HG03354 (cell line): ENCODE measurements around the gene COMMD4.
"Not testable (repeated sequence)": the region's sequence is repeated elsewhere in the genome, so short reads cannot be mapped to it uniquely, and the experiment has no call there.

Experiments used
- ATAC-seq: cut with Tn5 transposase; IDR thresholded peaks from one replicate; pipeline ENCODE4 v1.9.1; 2021; ENCODE audit warnings: mild to moderate bottlenecking; ENCODE audit not compliant: unreplicated experiment, poor library complexity, severe bottlenecking

Gene COMMD4

DNA sequence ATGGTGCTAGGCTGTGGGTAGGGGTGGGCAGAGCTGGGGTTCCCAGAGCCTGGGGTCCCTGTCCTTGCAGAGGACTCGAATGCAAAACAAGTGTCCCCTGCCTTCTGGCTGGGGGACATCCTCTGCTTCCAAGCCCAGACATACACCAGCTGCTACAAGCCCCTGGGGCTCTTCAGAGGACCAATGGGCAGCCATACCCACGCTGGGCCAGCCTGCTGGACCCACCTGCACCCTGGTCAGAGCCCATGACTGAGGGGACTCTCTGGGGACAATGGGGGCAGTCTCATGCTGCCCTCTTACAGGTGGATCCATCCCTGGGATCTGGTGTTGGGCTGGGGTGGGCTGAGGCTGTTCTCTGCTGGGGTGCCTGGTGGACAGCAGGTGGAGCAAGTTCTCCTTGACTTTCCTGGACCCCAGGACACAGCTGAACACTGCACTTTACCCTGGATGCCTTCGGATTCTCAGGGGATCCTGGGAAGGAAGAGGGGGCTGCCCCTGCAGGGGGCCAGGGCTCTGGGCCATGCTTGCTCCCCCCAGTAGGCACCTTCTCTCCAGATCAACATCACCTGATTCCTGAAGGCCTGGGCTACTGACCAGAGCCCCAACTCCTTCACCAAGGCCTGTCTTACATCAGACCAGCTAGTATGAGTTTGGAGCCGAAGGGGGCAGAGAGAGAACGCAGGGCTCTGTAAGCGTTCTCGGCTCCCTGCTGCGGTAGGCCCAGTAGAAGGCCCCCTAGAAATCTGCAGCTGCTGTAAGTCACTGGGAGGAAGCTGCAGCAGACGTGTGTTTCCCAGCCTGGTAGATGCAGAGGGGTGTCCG lies 7.2 kb upstream of the COMMD4 start:
- no peak for ATAC-seq

DNA sequence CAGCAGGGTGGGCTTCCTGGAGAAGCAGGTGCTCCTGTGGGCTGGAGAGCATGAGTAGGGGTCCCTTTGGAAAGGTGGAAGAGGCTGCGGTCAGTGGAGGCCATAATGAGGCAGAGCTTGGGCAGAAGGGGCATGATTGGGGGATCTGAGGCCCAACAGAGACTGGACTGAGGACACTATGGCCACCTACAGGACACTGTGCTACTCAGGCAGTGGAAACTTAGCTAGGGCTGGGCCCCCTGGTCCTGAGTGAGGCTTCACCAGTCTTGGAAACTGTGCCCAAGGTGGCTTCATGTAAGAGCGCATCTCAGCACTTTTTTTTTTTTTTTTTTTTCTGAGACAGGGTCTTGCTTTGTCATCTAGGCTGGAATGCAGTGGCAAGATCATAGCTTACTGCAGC lies 6.3 kb upstream of the COMMD4 start:
- ATAC-seq = no peak

DNA sequence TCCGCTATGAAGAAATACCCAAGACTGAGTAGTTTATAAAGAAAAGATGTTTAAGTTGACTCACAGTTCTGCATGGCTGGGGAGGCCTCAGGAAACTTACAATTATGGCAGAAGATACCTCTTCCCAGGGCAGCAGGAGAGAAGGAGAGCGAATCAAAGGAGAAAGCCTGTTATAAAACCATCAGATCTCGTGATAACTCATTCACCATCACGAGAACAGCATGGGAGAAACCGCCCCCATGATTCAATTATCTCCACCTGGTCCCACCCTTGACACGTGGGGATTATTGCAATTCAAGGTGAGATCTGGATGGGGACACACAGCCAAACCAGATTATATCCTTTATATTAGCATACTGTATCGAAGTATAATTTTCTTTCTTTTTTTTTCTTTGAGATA lies 3.8 kb upstream of the COMMD4 start:
- not testable (repeated sequence) for ATAC-seq

DNA sequence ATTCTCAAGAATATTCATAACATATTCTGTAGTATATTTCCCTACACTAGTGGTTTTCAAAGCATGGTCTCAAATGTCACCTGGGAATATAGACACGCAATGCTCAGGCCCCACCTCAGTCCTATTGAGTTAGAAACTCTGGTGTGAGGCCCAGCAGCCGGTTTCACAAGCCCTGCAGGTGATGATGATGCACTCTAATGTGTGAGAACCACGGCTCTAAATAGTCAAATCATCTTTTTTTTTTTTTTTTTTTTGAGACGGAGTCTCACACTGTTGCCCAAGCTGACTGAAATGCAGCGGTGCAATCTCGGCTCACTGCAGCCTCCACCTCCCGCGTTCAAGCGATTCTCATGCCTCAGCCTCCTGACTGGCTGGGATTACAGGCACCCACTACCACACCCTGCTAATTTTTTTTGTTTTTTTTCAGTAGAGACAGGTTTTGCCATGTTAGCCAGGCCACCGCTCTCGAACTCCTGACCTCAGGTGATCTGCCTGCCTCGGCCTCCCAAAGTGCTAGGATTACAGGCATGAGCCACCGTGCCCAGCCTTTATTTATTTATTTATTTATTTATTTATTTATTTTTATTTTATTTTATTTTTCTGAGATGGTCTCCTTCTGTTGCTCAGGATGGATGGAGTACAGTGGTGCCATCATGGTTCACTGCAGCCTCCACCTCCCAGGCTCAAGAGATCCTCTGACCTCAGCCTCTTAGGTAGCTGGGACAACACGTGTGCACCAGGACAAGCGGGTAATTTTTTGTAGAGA lies 2.0 kb upstream of the COMMD4 start:
- not testable (repeated sequence) for ATAC-seq

- ATAC-seq = no peak
Measured at GRCh38 chr15:75335313-75335704, 554 bp upstream of the COMMD4 start.

- ATAC-seq = no peak
Measured at GRCh38 chr15:75338661-75339240, 2.9 kb downstream of the COMMD4 start.

DNA sequence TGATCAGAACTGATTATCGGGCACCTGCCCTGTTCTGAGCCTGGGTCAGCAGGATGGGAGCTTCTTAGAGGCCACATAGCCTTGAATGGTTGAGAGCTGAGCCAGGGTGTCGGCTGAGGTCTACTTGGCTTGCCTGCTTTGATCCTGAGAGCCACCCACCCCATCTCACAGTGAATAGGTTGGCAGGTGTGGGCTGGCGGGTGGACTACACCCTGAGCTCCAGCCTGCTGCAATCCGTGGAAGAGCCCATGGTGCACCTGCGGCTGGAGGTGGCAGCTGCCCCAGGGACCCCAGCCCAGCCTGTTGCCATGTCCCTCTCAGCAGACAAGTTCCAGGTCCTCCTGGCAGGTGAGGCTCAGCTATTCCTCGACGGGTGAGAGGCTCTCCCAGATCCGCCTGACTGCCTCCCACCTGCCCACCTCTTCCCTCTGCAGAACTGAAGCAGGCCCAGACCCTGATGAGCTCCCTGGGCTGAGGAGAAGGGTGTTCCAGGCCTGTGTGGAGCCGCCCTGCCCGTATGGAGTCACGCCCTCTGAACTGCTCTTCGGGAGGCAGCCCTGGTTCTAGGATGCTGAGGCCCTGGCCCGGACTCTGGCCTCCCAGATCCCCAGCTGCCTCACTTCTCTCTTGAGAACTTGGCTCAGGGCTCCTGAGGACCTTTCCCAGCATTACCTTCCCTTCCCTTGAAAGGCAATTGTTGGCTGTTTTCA lies 3.8 kb downstream of the COMMD4 start:
- ATAC-seq = no peak

DNA sequence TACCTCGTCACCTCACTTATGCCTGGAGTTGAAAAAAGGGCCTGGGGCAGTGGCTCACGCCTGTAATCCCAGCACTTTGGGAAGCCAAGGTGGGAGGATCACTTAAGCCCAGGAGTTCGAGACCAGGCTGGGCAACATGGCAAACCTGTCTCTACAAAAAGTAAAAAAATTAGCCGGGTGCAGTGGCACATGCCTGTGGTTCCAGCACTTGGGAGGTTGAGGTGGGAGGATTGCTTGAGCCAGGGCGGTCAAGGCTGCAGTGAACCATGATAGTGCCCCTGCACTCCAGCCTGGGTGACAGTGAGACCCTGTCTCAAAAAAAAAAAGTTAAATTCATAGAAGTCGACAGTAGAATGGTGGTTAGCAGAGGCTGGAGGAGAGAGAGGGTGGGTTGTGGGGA lies 6.4 kb downstream of the COMMD4 start:
- ATAC-seq = no peak

DNA sequence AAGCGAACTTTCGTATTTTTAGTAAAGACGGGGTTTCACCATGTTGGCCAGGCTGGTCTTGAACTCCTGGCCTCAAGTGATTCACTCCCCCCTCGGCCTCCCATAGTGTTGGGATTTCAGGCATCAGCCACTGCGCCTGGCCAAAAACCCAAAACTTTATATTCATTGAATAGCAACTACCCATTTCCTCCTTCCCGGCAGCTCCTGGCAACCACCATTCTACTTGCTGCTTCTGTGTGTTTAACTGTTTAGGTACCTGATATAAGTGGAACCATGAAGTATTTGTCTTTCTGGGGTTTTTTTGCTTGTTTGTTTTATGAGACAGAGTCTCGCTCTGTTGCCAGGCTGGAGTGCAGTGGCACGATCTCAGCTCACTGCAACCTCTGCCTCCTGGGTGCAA lies 8.1 kb downstream of the COMMD4 start:
- ATAC-seq = not testable (repeated sequence)

- no peak for ATAC-seq
Measured at GRCh38 chr15:75346796-75347221, 10.9 kb downstream of the COMMD4 start, which contains the start of gene NEIL1. TSS of gene NEIL1 (plus strand) at chr15:75347039. CDS start at chr15:75348906, 1,867 bp downstream.

GRCh38 chr15:75347222-75348033 lies 11.6 kb downstream of the COMMD4 start:
- ATAC-seq = peak; percentile 74

GRCh38 chr15:75348034-75348561 lies 12.2 kb downstream of the COMMD4 start:
- ATAC-seq = no peak

- ATAC-seq = no peak
Measured at GRCh38 chr15:75348562-75349350, 12.9 kb downstream of the COMMD4 start.

DNA sequence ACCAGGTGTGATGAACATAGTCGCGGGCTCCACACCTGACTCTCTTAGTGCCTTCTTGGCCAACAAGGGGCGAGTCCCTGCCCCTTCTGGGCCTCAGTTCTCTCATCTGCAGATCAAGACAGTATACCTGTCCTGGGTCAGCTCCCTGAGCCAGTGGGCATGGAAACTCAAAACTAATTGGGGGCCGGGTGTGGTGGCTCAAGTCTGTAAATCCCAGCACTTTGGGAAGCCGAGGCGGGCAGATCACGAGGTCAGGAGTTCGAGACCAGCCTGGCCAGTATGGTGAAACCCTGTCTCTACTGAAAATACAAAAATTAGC lies 13.4 kb downstream of the COMMD4 start:
- ATAC-seq = not testable (repeated sequence)

GRCh38 chr15:75349851-75350588 lies 14.2 kb downstream of the COMMD4 start:
- peak; percentile 38 for ATAC-seq

- no peak for ATAC-seq
Measured at GRCh38 chr15:75350601-75351361, 14.9 kb downstream of the COMMD4 start.
